Prostate gland (tissue), 2 donors: ENCODE measurements around the gene ITGB5.

Experiments
- CTCF ChIP-seq, 4 experiments: fragments of 200-600 bp in 2 of 4; fragments of 450-650 bp in 2 of 4; sonication (generic) in 2 of 4; IDR thresholded peaks; 1 replicate in 3 of 4; 2 replicates in 1 of 4; pipeline ENCODE4 v1.5.1; 2016 to 2019; ENCODE audit warnings: antibody characterized with exemption in 4 of 4, mild to moderate bottlenecking in 2 of 4, moderate library complexity in 2 of 4
- POLR2A ChIP-seq: fragments of 450-650 bp; IDR thresholded peaks from one replicate; pipeline ENCODE4 v1.6.1; 2016; ENCODE audit warnings: antibody characterized with exemption, mild to moderate bottlenecking

- no peak for TF ChIP-seq CTCF (IDR thresholded peaks at IDR 0.05)
- TF ChIP-seq POLR2A: no peak
Observed at GRCh38 chr3:124766113-124767095, 120.8 kb downstream of the ITGB5 start.
